AG04450 (cell line): ENCODE measurements around the gene TUBGCP3. TPM values are rescaled to one million over a fixed set of nuclear protein-coding genes. Genes with fewer than 3 reads are reported as not detected.

Source experiments
- CTCF ChIA-PET: fragments of 300-600, 350-600 bp; formaldehyde crosslinking; extraction: SDS; loops from one replicate; lab custom pipeline; 2022; ENCODE audit warnings: antibody characterized with exemption, inconsistent platforms; lab: Charles Lee
- POLR2A ChIA-PET: fragments of 350-600 bp; formaldehyde crosslinking; extraction: SDS; loops from one replicate; lab custom pipeline; 2021; ENCODE audit warnings: antibody characterized with exemption, inconsistent platforms; lab: Yijun Ruan, JAX
- DNase-seq: peaks from one replicate; pipeline ENCODE4 v3.0.0-alpha.2; 2011; ENCODE audit warnings: low read depth, low spot score
- H3K27ac ChIP-seq: one replicate; pipeline ENCODE4 v1.5.1; 2012; ENCODE audit warnings: low read depth, low read length, control low read depth
- H3K27me3 ChIP-seq: one replicate; pipeline ENCODE4 v1.6.0; 2012; ENCODE audit warnings: low read length; ENCODE audit not compliant: control insufficient read depth, insufficient read depth
- H3K4me3 ChIP-seq: 2 replicates; pipeline ENCODE4 v1.5.1; 2011; ENCODE audit warnings: mild to moderate bottlenecking, low read depth, low read length, control low read depth
- H3K9me3 ChIP-seq: 2 replicates; pipeline ENCODE4 v1.5.1; 2012; ENCODE audit warnings: low read length; ENCODE audit not compliant: control insufficient read depth, insufficient read depth
- polyA plus RNA-seq: library from polyadenylated mRNA; depleted of rRNA; stranded (reverse); fragments of >200 nt; gene quantifications from 2 replicates; pipeline ENCODE4 v1.2.3, GENCODE V29; 2011
- TF ChIP-seq, protein P1 (sequence below): IDR thresholded peaks from 2 replicates; pipeline ENCODE4 v1.5.1; 2011; ENCODE audit warnings: low read depth, low read length, control low read depth, inconsistent platforms

Gene TUBGCP3
- polyA plus RNA-seq, 1 experiment: 11.3 TPM

- POLR2A ChIA-PET: no interaction called here
- CTCF ChIA-PET: no interaction called here
Observed at GRCh38 chr13:112575675-112576074, 12.3 kb downstream of the TUBGCP3 start.

GRCh38 chr13:112574834-112575613 lies 12.9 kb downstream of the TUBGCP3 start:
- DNase-seq: no peak
- TF ChIP-seq, protein P1, sequence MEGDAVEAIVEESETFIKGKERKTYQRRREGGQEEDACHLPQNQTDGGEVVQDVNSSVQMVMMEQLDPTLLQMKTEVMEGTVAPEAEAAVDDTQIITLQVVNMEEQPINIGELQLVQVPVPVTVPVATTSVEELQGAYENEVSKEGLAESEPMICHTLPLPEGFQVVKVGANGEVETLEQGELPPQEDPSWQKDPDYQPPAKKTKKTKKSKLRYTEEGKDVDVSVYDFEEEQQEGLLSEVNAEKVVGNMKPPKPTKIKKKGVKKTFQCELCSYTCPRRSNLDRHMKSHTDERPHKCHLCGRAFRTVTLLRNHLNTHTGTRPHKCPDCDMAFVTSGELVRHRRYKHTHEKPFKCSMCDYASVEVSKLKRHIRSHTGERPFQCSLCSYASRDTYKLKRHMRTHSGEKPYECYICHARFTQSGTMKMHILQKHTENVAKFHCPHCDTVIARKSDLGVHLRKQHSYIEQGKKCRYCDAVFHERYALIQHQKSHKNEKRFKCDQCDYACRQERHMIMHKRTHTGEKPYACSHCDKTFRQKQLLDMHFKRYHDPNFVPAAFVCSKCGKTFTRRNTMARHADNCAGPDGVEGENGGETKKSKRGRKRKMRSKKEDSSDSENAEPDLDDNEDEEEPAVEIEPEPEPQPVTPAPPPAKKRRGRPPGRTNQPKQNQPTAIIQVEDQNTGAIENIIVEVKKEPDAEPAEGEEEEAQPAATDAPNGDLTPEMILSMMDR: no peak
- Histone ChIP-seq H3K4me3 (no peak overlapping the region), H3K9me3 (peaks cover 9% of the 10 kb centered on the region), H3K27me3 (no peaks in the 10 kb centered on the region), H3K27ac (no peak overlapping the region)
- ChIA-PET CTCF (no interaction called here), POLR2A (no interaction called here)

More at GRCh38 chr13:112575675-112576074, 12.3 kb downstream of the TUBGCP3 start:
- no peak for DNase-seq
- Histone ChIP-seq H3K27me3 (no peaks in the 10 kb centered on the region), H3K4me3 (no peak overlapping the region), H3K27ac (no peak overlapping the region), H3K9me3 (peaks cover 9% of the 10 kb centered on the region)
- TF ChIP-seq, protein P1: no peak

DNA sequence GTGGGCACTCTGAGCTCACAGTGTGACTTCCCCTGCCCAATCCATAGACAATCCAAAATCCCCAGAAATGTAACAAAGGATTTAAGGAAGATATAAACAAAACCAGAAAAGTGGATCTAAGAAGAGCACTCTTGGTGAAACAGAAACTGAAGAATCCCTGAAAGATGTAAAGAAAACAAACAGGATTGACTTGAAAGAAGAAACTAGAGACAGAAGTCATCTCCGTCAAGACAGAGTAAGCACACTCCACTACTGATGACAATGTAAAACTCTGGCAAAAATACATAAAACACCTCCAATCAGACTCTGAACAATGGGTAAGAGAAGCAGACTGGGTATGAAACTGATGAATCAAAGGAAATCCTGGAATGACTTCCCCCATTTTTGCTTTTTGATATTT lies 13.5 kb downstream of the TUBGCP3 start:
- H3K27me3 ChIP-seq: no peaks in the 10 kb centered on the region
- ChIA-PET CTCF (interaction anchor here (1.5 kb wide), 1 partner anchor 13 kb away, joined by 3 read pairs; the partner anchor contains the start of gene TUBGCP3), POLR2A (no interaction called here)
- peaks cover 7% of the 10 kb centered on the region for H3K9me3 ChIP-seq
- H3K4me3 ChIP-seq: no peak overlapping the region
- TF ChIP-seq, protein P1: no peak
- no peak for DNase-seq
- no peak overlapping the region for H3K27ac ChIP-seq

GRCh38 chr13:112573710-112574109 lies 14.2 kb downstream of the TUBGCP3 start:
- ChIA-PET POLR2A (no interaction called here), CTCF (interaction anchor here (1.5 kb wide), 1 partner anchor 14 kb away, joined by 3 read pairs; the partner anchor contains the start of gene TUBGCP3)
- H3K27me3 ChIP-seq: no peaks in the 10 kb centered on the region
- no peak for DNase-seq
- TF ChIP-seq, protein P1: no peak
- no peak overlapping the region for H3K4me3 ChIP-seq
- peaks cover 3% of the 10 kb centered on the region for H3K9me3 ChIP-seq
- no peak overlapping the region for H3K27ac ChIP-seq

DNA sequence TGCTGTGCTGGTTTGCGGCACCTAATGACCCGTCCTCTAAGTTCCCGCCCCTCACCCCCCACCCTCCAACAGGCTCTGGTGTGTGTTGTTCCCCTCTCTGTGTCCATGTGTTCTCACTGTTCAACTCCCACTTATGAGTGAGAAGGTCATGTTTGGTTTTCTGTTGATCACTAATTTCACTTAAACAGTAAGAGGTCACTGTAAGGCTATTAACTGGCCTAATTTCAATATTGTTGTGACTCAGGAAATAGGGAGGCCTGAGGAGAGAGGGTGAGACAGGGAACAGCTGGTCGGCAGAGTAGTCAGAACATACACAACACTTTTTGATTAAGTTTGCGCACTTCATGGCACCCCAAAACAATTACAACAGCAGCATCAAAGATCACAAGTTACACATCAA lies 15.6 kb downstream of the TUBGCP3 start:
- TF ChIP-seq, protein P1: no peak
- DNase-seq: no peak
- no peak overlapping the region for H3K27ac ChIP-seq
- POLR2A ChIA-PET: no interaction called here
- no peaks in the 10 kb centered on the region for H3K27me3 ChIP-seq
- H3K9me3 ChIP-seq: no peaks in the 10 kb centered on the region; the same call in 1 of the 2 replicates
- CTCF ChIA-PET: interaction anchor here (0.7 kb wide), 1 partner anchor 70 kb away, joined by 3 read pairs; no protein-coding TSS in a partner anchor
- no peak overlapping the region for H3K4me3 ChIP-seq
